Vagina (tissue), 2 donors: Measurements from ENCODE around the gene SPATA16.

Source experiments
- CTCF ChIP-seq, 3 experiments: fragments of 450-650 bp in 2 of 3; fragments of 200-600 bp in 1 of 3; sonication (generic) in 1 of 3; IDR thresholded peaks; one replicate each; pipeline ENCODE4 v1.5.1; 2017 to 2019; ENCODE audit warnings: antibody characterized with exemption in 3 of 3, mild to moderate bottlenecking in 2 of 3, moderate library complexity in 2 of 3
- POLR2A ChIP-seq, 2 donors: fragments of 450-650 bp; IDR thresholded peaks; one replicate each; pipeline ENCODE4 v1.6.1; 2017; ENCODE audit warnings: antibody characterized with exemption in 2 of 2, mild to moderate bottlenecking in 2 of 2, moderate library complexity in 2 of 2

DNA sequence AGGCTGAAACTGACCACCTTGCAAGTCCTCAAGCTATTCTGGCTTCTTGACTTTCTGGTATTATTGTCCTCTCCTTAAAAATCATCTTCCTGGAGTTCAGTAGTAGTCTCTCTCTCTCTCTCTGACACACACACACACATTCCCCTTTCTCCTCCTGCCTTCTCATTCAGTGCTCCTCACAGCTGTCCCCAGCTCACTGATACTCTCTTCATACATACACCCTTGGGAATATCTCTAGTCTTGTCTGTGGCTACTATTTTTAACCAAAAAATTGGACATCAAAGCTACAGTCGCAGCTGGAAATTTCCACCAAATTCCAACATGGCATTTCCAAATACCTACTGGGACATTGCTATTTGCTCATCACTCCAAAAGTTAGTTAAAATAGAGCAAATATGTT is 211.6 kb downstream of the SPATA16 start:
- TF ChIP-seq CTCF (IDR thresholded peaks at IDR 0.05) (no peak), POLR2A (IDR thresholded peaks at IDR 0.05) (no peak)
